Heart left ventricle (tissue), 16 donors: ENCODE data around the gene ACSBG1. TPM values are rescaled to one million over a fixed set of nuclear protein-coding genes. Genes with fewer than 3 reads are reported as not detected.

Experiments
- ATAC-seq, 4 donors: fragments of 200-7000 bp; cut with Tn5 transposase; one replicate each; pipeline ENCODE4 v1.9.1; 2020 to 2022; ENCODE audit warnings: moderate library complexity in 4 of 4, mild to moderate bottlenecking in 3 of 4, moderate number of reproducible peaks in 1 of 4
- DNase-seq, 5 donors: peaks; one replicate each; pipeline ENCODE4 v3.0.0-alpha.2; 2020
- H3K27ac ChIP-seq, 12 donors: fragments of 200-600 bp; sonication (generic) in 4 of 12; one replicate each; pipeline versions ENCODE4 v1.5.0 to v1.8.0; 2016 to 2022; ENCODE audit warnings: mild to moderate bottlenecking in 2 of 12
- H3K27me3 ChIP-seq, 9 donors: fragments of 200-600 bp; sonication (generic) in 2 of 9; one replicate each; pipeline versions ENCODE4 v1.5.1 to v1.8.0; 2016 to 2022; ENCODE audit warnings: mild to moderate bottlenecking in 3 of 9
- H3K36me3 ChIP-seq, 9 donors: fragments of 200-600 bp; sonication (generic) in 2 of 9; one replicate each; pipeline versions ENCODE4 v1.5.0 to v1.8.0; 2018 to 2022; ENCODE audit warnings: mild to moderate bottlenecking in 2 of 9
- H3K4me1 ChIP-seq, 12 donors: fragments of 200-600 bp; sonication (generic) in 4 of 12; one replicate each; pipeline versions ENCODE4 v1.5.0 to v1.8.0; 2016 to 2022; ENCODE audit warnings: mild to moderate bottlenecking in 3 of 12
- H3K4me3 ChIP-seq, 12 donors: fragments of 200-600 bp; sonication (generic) in 4 of 12; one replicate each; pipeline versions ENCODE4 v1.5.0 to v1.8.0; 2017 to 2022; ENCODE audit warnings: mild to moderate bottlenecking in 9 of 12, moderate library complexity in 4 of 12
- H3K9me3 ChIP-seq, 12 donors: fragments of 200-600 bp; sonication (generic) in 4 of 12; one replicate each; pipeline versions ENCODE4 v1.5.0 to v1.8.0; 2016 to 2022; ENCODE audit warnings: mild to moderate bottlenecking in 1 of 12
- POLR2A ChIP-seq, 2 donors: fragments of 450-650 bp; IDR thresholded peaks; one replicate each; pipeline ENCODE4 v1.6.1; 2017; ENCODE audit warnings: antibody characterized with exemption in 2 of 2, mild to moderate bottlenecking in 2 of 2, moderate library complexity in 2 of 2
- WGBS, 4 donors: extraction: QIAGEN DNeasy Blood & Tissue Kit in 2 of 4; methylation state at CpG; one replicate each; pipeline versions ENCODE4 v1.1.5 to v1.1.7; 2013 to 2018; 5-methylcytosine and 5-hydroxymethylcytosine counted together
- intact Hi-C, 10 donors: fragments of 100-400 bp; cut with DNase I; formaldehyde crosslinking; loops; one replicate each; pipeline versions ENCODE4 v1.11.1 to v1.14.2; 2022
- polyA plus RNA-seq, 2 donors: library from polyadenylated mRNA; stranded (reverse); fragments of 200-250 nt; gene quantifications; one replicate each; pipeline ENCODE4 v1.2.3, GENCODE V29; 2013
- total RNA-seq, 9 donors: library from RNA; depleted of rRNA in 2 of 9; stranded (reverse); fragments of >200 nt in 2 of 9; fragmentation: NEBNext Ultra II Directional in 3 of 9; extraction: Animal tissue kit (Norgen Biotek cat#: 25700) in 3 of 9; gene quantifications; one replicate each; pipeline versions ENCODE4 v1.1.0 to v1.2.4, GENCODE V29; 2016 to 2023
- TF ChIP-seq, protein P1 (sequence below), 12 donors: fragments of 200-600 bp; sonication (generic) in 4 of 12; IDR thresholded peaks; one replicate each; pipeline versions ENCODE4 v1.5.0 to v1.8.0; 2018 to 2022; ENCODE audit warnings: antibody characterized with exemption in 12 of 12, mild to moderate bottlenecking in 5 of 12
- donor health status: ischemic (EF 13 %, LVEDD 7.1; RV severe dilation, severe dysfunction).
- donor health status: healthy with polysubstance abuse.
- donor health status: DM: no; HTN: yes; CAD: no.
- donor health status: DM: no; HTN: no; CAD: no.
- donor health status: ischemic (EF 25% LVEDD 6.9; RV normal size, moderate dysfunction).
- donor health status: ischemic (EF 25% LVEDD 5.7; RV mildly dilated, moderate dysfunction).
- donor health status: healthy.
- donor health status: DM: yes; HTN: yes; CAD: no.
- donor health status: ischemic (EF 35%, LVEDD 5.7; RV mildly dilated, moderate dysfunction).
- donor health status: nonischemic (EF 11% LVEDD 7.7; RV severe dilation, severe dysfunction).
- donor health status: DM: yes; HTN: yes; CAD: no.
- donor health status: PGD.
- donor health status: ischemic (EF 29% LVEDD 5.4; RV normal size, mild dysfunction).
- donor health status: nonischemic (EF 23%, LVEDD 6.1; RV moderate dilation, normal function).

ACSBG1 gene
- total and polyA plus RNA-seq, 11 donors, result 0.05 to 1.2 (median 0.16) TPM; not detected in 5

DNA sequence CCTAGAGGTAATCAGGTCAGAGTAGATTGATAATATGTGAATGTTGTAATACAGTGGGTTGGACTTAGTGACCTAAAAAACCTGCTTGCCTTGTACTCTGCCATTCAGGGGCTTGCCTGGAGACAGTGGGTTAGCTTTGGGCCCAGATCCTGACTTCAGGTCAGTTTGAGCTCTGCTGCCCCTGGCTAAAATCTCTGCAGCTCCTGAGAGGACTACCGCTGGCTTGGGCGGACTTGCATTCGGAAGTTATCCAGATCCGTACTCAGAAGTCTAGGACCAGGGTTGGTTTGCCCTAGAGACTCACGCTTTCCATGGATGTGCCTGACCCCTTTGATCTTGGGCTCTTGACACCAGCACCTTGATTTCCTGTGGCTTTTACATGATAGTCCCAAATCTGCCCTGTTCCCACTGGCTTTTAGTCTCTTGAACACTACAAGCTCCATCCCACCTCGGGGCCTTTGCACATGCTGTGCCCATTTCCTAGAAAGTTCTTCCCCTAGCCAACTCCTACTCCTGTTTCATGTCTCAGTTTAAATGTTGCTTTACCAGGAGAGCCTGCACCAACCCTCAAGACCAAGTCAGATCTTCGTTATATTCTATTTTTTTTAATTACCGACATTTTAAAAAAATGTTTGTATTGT, 5.9 kb downstream of the ACSBG1 start:
- Histone ChIP-seq H3K27ac (no peak overlapping the region), H3K27me3 (no peaks in the 10 kb centered on the region), H3K9me3 (peaks cover 0 to 16% (median 3%) of the 10 kb centered on the region in 12 donors), H3K4me3 (no peak overlapping the region), H3K36me3 (no peaks in the 10 kb centered on the region), H3K4me1 (peaks cover 0 to 6% (median 4%) of the 10 kb centered on the region in 12 donors)
- no peak for TF ChIP-seq POLR2A (IDR thresholded peaks at IDR 0.05)
- TF ChIP-seq, protein P1, sequence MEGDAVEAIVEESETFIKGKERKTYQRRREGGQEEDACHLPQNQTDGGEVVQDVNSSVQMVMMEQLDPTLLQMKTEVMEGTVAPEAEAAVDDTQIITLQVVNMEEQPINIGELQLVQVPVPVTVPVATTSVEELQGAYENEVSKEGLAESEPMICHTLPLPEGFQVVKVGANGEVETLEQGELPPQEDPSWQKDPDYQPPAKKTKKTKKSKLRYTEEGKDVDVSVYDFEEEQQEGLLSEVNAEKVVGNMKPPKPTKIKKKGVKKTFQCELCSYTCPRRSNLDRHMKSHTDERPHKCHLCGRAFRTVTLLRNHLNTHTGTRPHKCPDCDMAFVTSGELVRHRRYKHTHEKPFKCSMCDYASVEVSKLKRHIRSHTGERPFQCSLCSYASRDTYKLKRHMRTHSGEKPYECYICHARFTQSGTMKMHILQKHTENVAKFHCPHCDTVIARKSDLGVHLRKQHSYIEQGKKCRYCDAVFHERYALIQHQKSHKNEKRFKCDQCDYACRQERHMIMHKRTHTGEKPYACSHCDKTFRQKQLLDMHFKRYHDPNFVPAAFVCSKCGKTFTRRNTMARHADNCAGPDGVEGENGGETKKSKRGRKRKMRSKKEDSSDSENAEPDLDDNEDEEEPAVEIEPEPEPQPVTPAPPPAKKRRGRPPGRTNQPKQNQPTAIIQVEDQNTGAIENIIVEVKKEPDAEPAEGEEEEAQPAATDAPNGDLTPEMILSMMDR (IDR thresholded peaks at IDR 0.05), result no peak
- ATAC-seq (no peak), DNase-seq (no peak)
- WGBS, 4 donors, result 82 to 99% (median 92%) methylated on average over 8 of the region's 8 CpGs
- intact Hi-C loops, result no loop called here

DNA sequence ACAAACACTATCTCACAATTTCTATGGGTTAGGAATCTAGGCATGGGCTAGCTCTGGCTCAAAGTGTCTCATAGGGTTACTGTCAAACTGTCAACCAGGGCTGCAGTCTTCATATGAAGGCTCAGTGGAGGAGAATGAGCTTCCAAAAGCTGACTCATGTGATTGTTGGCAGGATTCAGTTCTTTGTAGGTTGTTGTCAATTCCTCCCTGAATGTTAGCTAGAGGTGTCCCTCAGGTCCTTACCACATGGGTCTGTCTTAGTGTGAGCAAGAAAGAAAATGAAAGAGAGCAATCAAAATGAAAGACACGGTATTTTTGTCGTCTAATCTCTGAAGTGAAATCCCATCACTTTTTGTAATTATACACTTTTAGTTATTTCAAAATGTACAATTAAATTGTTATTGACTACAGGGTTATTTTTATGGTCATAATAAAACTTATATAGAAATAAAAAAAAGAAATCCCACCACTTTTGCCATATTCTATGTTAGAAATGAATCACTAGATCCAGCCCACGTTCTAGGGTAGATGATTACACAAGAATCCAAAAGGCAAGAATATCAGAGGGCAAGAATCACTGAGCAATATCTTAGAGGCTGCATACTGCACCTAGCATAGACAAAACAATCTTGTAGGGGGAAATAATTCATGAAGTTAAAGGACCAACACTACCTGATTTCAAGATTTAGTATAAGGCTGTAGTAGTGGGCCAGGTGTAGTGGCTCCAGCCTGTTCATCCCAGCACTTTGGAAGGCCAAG, 8.4 kb downstream of the ACSBG1 start:
- DNase-seq, result peak in 1 of 5 donors; percentile 14
- no peaks in the 10 kb centered on the region for H3K36me3 ChIP-seq
- no peaks in the 10 kb centered on the region for H3K27me3 ChIP-seq
- no peak overlapping the region for H3K4me3 ChIP-seq
- TF ChIP-seq POLR2A (IDR thresholded peaks at IDR 0.05), result no peak
- TF ChIP-seq, protein P1 (IDR thresholded peaks at IDR 0.05), result no peak
- WGBS, 4 donors, result 96 to 99% (median 97%) methylated on average over 3 of the region's 3 CpGs
- peaks cover 0 to 16% (median 3%) of the 10 kb centered on the region in 12 donors for H3K9me3 ChIP-seq
- H3K4me1 ChIP-seq, result peaks cover 0 to 22% (median 7%) of the 10 kb centered on the region in 12 donors
- H3K27ac ChIP-seq, result no peak overlapping the region
- no peak for ATAC-seq
- intact Hi-C loops, result no loop called here

DNA sequence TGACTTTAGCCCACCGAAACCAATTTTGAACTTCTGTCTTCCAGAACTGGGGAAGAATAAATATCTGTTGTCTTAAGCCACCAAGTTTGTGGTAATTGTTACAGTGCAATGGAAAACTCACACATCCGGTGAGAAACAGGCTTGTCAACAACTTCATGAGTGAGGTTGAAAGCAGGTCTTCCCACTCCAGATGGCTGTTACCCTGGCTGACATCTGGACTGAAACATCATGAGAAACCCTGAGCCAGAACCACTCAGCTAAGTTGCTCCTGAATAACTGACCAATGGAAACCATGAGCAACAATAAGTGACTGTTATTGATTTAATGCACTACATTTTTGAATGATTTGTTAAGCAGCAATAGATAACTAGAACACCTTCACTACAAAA, 10.3 kb downstream of the ACSBG1 start:
- TF ChIP-seq, protein P1 (IDR thresholded peaks at IDR 0.05), result no peak
- TF ChIP-seq POLR2A (IDR thresholded peaks at IDR 0.05), result no peak
- Histone ChIP-seq H3K4me1 (peaks cover 0 to 24% (median 7%) of the 10 kb centered on the region in 12 donors), H3K27ac (peak overlapping the region; percentile 32 to 79 (median 64)), H3K4me3 (no peak overlapping the region), H3K27me3 (no peaks in the 10 kb centered on the region), H3K36me3 (no peaks in the 10 kb centered on the region), H3K9me3 (peaks cover 0 to 16% (median 3%) of the 10 kb centered on the region in 12 donors)
- intact Hi-C loops, result no loop called here
- DNase-seq, result peak in 1 of 5 donors; percentile 19
- ATAC-seq, result peak in 3 of 4 donors; percentile 35 to 69 (median 62)
- WGBS, 4 donors, result 27 to 58% (median 50%) methylated on average over 2 of the region's 2 CpGs

DNA sequence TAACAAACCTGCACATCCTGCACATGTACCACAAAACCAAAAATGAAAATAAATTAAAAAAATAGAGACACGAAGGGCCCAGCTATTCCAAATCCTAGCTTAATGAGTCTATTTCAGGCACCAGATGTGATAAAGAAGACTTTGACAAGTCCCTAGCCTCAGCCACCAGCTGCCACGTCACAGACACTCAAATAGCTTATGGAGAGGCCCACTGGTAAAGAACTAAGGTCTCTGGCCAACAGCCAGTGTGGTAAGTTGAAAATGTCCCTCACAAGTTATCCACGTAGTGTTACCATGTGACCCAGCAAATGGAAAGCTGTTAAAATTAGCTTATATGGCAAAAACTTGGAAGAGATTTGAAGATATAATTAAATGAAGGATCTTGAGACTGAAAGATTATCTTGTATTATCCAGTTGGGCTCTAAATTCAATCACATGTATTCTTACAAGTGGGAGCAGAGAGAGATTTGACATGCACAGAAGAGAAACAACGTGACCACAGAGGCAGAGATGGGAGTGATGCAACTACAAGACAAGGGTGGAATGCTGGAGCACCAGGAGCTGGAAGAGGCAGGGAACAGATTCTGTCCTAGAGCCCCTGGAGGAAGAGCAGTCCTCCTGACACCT, 10.9 kb downstream of the ACSBG1 start:
- H3K27me3 ChIP-seq, result no peaks in the 10 kb centered on the region
- peak overlapping the region; percentile 32 to 79 (median 64) for H3K27ac ChIP-seq
- ATAC-seq (peak; percentile 87 to 93 (median 90)), DNase-seq (peak; percentile 42 to 86 (median 58))
- no peaks in the 10 kb centered on the region for H3K36me3 ChIP-seq
- 29 to 40% (median 36%) methylated on average over 4 of the region's 4 CpGs for WGBS, 4 donors
- intact Hi-C loops, result no loop called here
- peaks cover 0 to 24% (median 7%) of the 10 kb centered on the region in 12 donors for H3K4me1 ChIP-seq
- H3K9me3 ChIP-seq, result peaks cover 0 to 16% (median 3%) of the 10 kb centered on the region in 12 donors
- TF ChIP-seq POLR2A (IDR thresholded peaks at IDR 0.05), result no peak
- TF ChIP-seq, protein P1 (IDR thresholded peaks at IDR 0.05), result no peak
- H3K4me3 ChIP-seq, result no peak overlapping the region
